Measurements from ENCODE around the gene TSPYL6. TPM values are rescaled to one million over a fixed set of nuclear protein-coding genes. Genes with fewer than 3 reads are reported as not detected.

Gene TSPYL6
- total RNA-seq, 1 experiment from 2014 or later = not detected

DNA sequence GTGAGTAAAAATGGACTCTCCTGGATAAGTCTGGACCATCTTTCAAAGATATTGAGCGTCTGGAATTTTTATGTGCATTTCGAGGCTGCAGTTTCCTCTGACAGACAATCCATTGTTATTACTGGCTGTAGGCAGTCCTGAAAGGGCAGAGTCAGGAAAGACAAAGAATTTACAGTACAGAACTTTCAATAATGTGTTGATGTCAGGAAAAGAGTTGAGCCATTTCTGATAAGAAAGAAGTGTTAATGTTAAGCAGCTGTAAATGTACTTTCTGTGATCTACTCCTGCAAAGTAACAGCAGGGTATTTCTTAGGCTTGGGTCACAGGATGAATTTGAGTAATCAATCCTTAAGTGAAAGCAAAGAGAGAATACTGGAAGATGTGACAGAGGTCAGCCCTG lies 29.8 kb downstream of the TSPYL6 start:
- Histone ChIP-seq H3K9me3 (ENCODE audit: control insufficient read depth, insufficient read depth, low read depth, low read length) (no peaks in the 10 kb centered on the region), H3K27ac (ENCODE audit: low read length) (no peak overlapping the region), H3K27me3 (ENCODE audit: control insufficient read depth, insufficient read depth, low read length) (no peaks in the 10 kb centered on the region), H3K4me3 (ENCODE audit: low read depth in 2 of 2, low read length in 2 of 2) (no peak overlapping the region), H3K4me1 (ENCODE audit: control insufficient read depth, insufficient read depth, low read length) (no peaks in the 10 kb centered on the region), H3K36me3 (ENCODE audit: control insufficient read depth, insufficient read depth, low read length) (no peaks in the 10 kb centered on the region)
- ATAC-seq (no peak), DNase-seq (ENCODE audit: low read depth, low spot score) (no peak)
- intact Hi-C loops (cut with micrococcal nuclease; ENCODE audit: unreplicated experiment) = no loop called here
- POLR2A ChIA-PET = no interaction called here
- in situ Hi-C loops (cut with HindIII; ENCODE audit: low pct_unique_long_range_greater_than_20kb, low sequenced_read_pairs) = no loop called here
- CTCF ChIA-PET = no interaction called here
- BruUV-seq (replicated peaks) = no TSS peak
- no peak for TF ChIP-seq POLR2AphosphoS5 (IDR thresholded peaks at IDR 0.05; ENCODE audit: low read depth, low read length)
- TF ChIP-seq, protein P1, sequence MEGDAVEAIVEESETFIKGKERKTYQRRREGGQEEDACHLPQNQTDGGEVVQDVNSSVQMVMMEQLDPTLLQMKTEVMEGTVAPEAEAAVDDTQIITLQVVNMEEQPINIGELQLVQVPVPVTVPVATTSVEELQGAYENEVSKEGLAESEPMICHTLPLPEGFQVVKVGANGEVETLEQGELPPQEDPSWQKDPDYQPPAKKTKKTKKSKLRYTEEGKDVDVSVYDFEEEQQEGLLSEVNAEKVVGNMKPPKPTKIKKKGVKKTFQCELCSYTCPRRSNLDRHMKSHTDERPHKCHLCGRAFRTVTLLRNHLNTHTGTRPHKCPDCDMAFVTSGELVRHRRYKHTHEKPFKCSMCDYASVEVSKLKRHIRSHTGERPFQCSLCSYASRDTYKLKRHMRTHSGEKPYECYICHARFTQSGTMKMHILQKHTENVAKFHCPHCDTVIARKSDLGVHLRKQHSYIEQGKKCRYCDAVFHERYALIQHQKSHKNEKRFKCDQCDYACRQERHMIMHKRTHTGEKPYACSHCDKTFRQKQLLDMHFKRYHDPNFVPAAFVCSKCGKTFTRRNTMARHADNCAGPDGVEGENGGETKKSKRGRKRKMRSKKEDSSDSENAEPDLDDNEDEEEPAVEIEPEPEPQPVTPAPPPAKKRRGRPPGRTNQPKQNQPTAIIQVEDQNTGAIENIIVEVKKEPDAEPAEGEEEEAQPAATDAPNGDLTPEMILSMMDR (IDR thresholded peaks at IDR 0.05) = no peak
- TF ChIP-seq, protein P2, sequence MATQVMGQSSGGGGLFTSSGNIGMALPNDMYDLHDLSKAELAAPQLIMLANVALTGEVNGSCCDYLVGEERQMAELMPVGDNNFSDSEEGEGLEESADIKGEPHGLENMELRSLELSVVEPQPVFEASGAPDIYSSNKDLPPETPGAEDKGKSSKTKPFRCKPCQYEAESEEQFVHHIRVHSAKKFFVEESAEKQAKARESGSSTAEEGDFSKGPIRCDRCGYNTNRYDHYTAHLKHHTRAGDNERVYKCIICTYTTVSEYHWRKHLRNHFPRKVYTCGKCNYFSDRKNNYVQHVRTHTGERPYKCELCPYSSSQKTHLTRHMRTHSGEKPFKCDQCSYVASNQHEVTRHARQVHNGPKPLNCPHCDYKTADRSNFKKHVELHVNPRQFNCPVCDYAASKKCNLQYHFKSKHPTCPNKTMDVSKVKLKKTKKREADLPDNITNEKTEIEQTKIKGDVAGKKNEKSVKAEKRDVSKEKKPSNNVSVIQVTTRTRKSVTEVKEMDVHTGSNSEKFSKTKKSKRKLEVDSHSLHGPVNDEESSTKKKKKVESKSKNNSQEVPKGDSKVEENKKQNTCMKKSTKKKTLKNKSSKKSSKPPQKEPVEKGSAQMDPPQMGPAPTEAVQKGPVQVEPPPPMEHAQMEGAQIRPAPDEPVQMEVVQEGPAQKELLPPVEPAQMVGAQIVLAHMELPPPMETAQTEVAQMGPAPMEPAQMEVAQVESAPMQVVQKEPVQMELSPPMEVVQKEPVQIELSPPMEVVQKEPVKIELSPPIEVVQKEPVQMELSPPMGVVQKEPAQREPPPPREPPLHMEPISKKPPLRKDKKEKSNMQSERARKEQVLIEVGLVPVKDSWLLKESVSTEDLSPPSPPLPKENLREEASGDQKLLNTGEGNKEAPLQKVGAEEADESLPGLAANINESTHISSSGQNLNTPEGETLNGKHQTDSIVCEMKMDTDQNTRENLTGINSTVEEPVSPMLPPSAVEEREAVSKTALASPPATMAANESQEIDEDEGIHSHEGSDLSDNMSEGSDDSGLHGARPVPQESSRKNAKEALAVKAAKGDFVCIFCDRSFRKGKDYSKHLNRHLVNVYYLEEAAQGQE (IDR thresholded peaks at IDR 0.05; ENCODE audit: insufficient read depth in 1 of 2, low read depth in 2 of 2, low read length in 1 of 2) = no peak
- TF ChIP-seq TCF7L2 (IDR thresholded peaks at IDR 0.05; ENCODE audit: low read depth, low read length) = no peak
- no peak for TF ChIP-seq SIN3A (IDR thresholded peaks at IDR 0.05; ENCODE audit: borderline replicate concordance, insufficient read depth, low read depth, low read length)

DNA sequence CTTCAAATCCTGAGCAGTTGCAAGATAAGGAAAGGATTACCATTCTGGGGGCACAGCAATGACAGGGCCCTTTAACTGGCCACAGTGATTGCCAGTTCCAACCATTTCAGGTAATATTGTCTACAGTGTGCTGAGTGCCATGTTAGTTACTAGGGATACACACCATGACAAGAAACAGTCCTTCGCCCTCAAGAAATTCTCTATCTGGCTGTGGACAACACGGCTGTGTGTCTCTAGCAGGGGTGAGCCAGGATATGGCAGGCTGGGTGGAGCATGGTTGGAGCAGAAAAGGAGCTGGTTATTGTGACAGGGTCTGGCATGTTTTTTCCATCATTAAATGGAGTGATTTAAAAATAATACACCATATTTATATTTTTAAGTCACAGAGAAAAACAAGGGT lies 31.0 kb downstream of the TSPYL6 start:
- POLR2A ChIA-PET = no interaction called here
- Histone ChIP-seq H3K27ac (ENCODE audit: low read length) (no peak overlapping the region), H3K36me3 (ENCODE audit: control insufficient read depth, insufficient read depth, low read length) (no peaks in the 10 kb centered on the region), H3K4me3 (ENCODE audit: low read depth in 2 of 2, low read length in 2 of 2) (no peak overlapping the region), H3K27me3 (ENCODE audit: control insufficient read depth, insufficient read depth, low read length) (no peaks in the 10 kb centered on the region), H3K4me1 (ENCODE audit: control insufficient read depth, insufficient read depth, low read length) (no peaks in the 10 kb centered on the region), H3K9me3 (ENCODE audit: control insufficient read depth, insufficient read depth, low read depth, low read length) (no peaks in the 10 kb centered on the region)
- ATAC-seq (no peak), DNase-seq (ENCODE audit: low read depth, low spot score) (no peak)
- intact Hi-C loops (cut with micrococcal nuclease; ENCODE audit: unreplicated experiment) (no loop called here), in situ Hi-C loops (cut with HindIII; ENCODE audit: low pct_unique_long_range_greater_than_20kb, low sequenced_read_pairs) (no loop called here)
- TF ChIP-seq, protein P1 (IDR thresholded peaks at IDR 0.05) = no peak
- TF ChIP-seq POLR2AphosphoS5 (IDR thresholded peaks at IDR 0.05; ENCODE audit: low read depth, low read length) (no peak), SIN3A (IDR thresholded peaks at IDR 0.05; ENCODE audit: borderline replicate concordance, insufficient read depth, low read depth, low read length) (no peak)
- CTCF ChIA-PET = no interaction called here
- BruUV-seq (replicated peaks) = no TSS peak
